Forelimb muscle (tissue), 1 donor: ENCODE results near the gene PGAP3. TPM values are rescaled to one million over a fixed set of nuclear protein-coding genes. Genes with fewer than 3 reads are reported as not detected.

Source experiments
- DNase-seq: peaks from one replicate; pipeline ENCODE4 v3.0.0-alpha.2; 2013; ENCODE audit warnings: low read depth
- polyA plus RNA-seq: library from polyadenylated mRNA; unstranded; fragments of 120-200 nt; gene quantifications from one replicate; pipeline ENCODE4 v1.2.1, GENCODE V29; 2013; ENCODE audit not compliant: insufficient read length

The PGAP3 gene
- polyA plus RNA-seq, 1 donor: 19.2 TPM

GRCh38 chr17:39660397-39661385 is 27.2 kb downstream of the PGAP3 start:
- no peak for DNase-seq

GRCh38 chr17:39660011-39660360 is 27.9 kb downstream of the PGAP3 start:
- no peak for DNase-seq

GRCh38 chr17:39659279-39660010 is 28.4 kb downstream of the PGAP3 start:
- no peak for DNase-seq

- no peak for DNase-seq
Observed at GRCh38 chr17:39658760-39659159, 29.1 kb downstream of the PGAP3 start.

- DNase-seq: no peak
Observed at GRCh38 chr17:39658346-39658745, 29.5 kb downstream of the PGAP3 start.

GRCh38 chr17:39655105-39655504 is 32.8 kb downstream of the PGAP3 start:
- no peak for DNase-seq

- DNase-seq: no peak
Observed at GRCh38 chr17:39653662-39654331, 34.1 kb downstream of the PGAP3 start.

GRCh38 chr17:39653316-39653661 is 34.6 kb downstream of the PGAP3 start:
- DNase-seq: no peak

- no peak for DNase-seq
Observed at GRCh38 chr17:39652587-39653315, 35.1 kb downstream of the PGAP3 start.

- no peak for DNase-seq
Observed at GRCh38 chr17:39651923-39652586, 35.8 kb downstream of the PGAP3 start.

- DNase-seq: no peak
Observed at GRCh38 chr17:39650121-39650579, 37.7 kb downstream of the PGAP3 start.

GRCh38 chr17:39648616-39649366 is 39.1 kb downstream of the PGAP3 start:
- DNase-seq: no peak

GRCh38 chr17:39647256-39647655 is 40.6 kb downstream of the PGAP3 start:
- DNase-seq: no peak

GRCh38 chr17:39643271-39643670 is 44.6 kb downstream of the PGAP3 start:
- DNase-seq: no peak

- DNase-seq: no peak
Observed at GRCh38 chr17:39642291-39643074, 45.4 kb downstream of the PGAP3 start.

- no peak for DNase-seq
Observed at GRCh38 chr17:39641883-39642282, 46.0 kb downstream of the PGAP3 start.

- DNase-seq: no peak
Observed at GRCh38 chr17:39641097-39641496, 46.8 kb downstream of the PGAP3 start.

GRCh38 chr17:39640591-39641031 is 47.2 kb downstream of the PGAP3 start:
- DNase-seq: no peak
